Keratinocyte (primary cell): ENCODE results near the gene AIRE.

Experiments used
- CTCF ChIP-seq, 3 experiments: IDR thresholded peaks in 1 of 3; conservative IDR thresholded peaks in 1 of 3; optimal IDR thresholded peaks in 1 of 3; 2 replicates in 2 of 3; 3 replicates in 1 of 3; pipeline versions ENCODE3 to v1.5.1; 2011; ENCODE audit warnings: low read length in 3 of 3, mild to moderate bottlenecking in 3 of 3, moderate library complexity in 2 of 3, control low read depth in 1 of 3, inconsistent platforms in 1 of 3; ENCODE audit not compliant: insufficient read depth in 2 of 3; ENCODE audit errors: extremely low read depth in 1 of 3
- EZH2 ChIP-seq: IDR thresholded peaks from one replicate; pipeline ENCODE4 v1.6.1; 2012; ENCODE audit warnings: inconsistent platforms, mild to moderate bottlenecking, low read length, moderate library complexity

- no peak for TF ChIP-seq CTCF (optimal IDR thresholded peaks at IDR 0.05 in 1 of 3, IDR thresholded peaks at IDR 0.05 in 1 of 3, conservative IDR thresholded peaks at IDR 0.05 in 1 of 3; ENCODE audit: extremely low read depth in 1 of 3, insufficient read depth in 2 of 3, low read length in 3 of 3)
- TF ChIP-seq EZH2 = no peak
Observed at GRCh38 chr21:44312716-44313115, 27.0 kb downstream of the AIRE start.
